ENCODE data around the gene FOXK2.

FOXK2 gene

GRCh38 chr17:82611140-82612058, 91.9 kb downstream of the FOXK2 start:
- no peak for DNase-seq

GRCh38 chr17:82613283-82614094, 94.0 kb downstream of the FOXK2 start:
- DNase-seq: no peak

- no peak for DNase-seq
Measured at GRCh38 chr17:82614095-82614631, 94.6 kb downstream of the FOXK2 start.

- no peak for DNase-seq
Measured at GRCh38 chr17:82615084-82616020, 95.8 kb downstream of the FOXK2 start.

GRCh38 chr17:82616021-82616711, 96.6 kb downstream of the FOXK2 start:
- no peak for DNase-seq

- DNase-seq: no peak
Measured at GRCh38 chr17:82619211-82619610, 99.7 kb downstream of the FOXK2 start.

GRCh38 chr17:82619641-82620040, 100.1 kb downstream of the FOXK2 start:
- DNase-seq: no peak

GRCh38 chr17:82623707-82624106, 104.2 kb downstream of the FOXK2 start:
- DNase-seq: no peak

- DNase-seq: no peak
Measured at GRCh38 chr17:82627405-82627804, 107.9 kb downstream of the FOXK2 start.

GRCh38 chr17:82629748-82630147, 110.2 kb downstream of the FOXK2 start:
- no peak for DNase-seq

GRCh38 chr17:82630212-82630611, 110.7 kb downstream of the FOXK2 start:
- no peak for DNase-seq

GRCh38 chr17:82631544-82631943, 112.0 kb downstream of the FOXK2 start:
- no peak for DNase-seq

- no peak for DNase-seq
Measured at GRCh38 chr17:82632451-82632850, 112.9 kb downstream of the FOXK2 start.

GRCh38 chr17:82633343-82633742, 113.8 kb downstream of the FOXK2 start:
- DNase-seq: no peak

- no peak for DNase-seq
Measured at GRCh38 chr17:82636626-82637598, 117.4 kb downstream of the FOXK2 start.

GRCh38 chr17:82638183-82638773, 118.7 kb downstream of the FOXK2 start:
- no peak for DNase-seq

- no peak for DNase-seq
Measured at GRCh38 chr17:82639628-82640027, 120.1 kb downstream of the FOXK2 start.

GRCh38 chr17:82640036-82640435, 120.5 kb downstream of the FOXK2 start:
- DNase-seq: no peak

- no peak for DNase-seq
Measured at GRCh38 chr17:82642022-82642421, 122.5 kb downstream of the FOXK2 start.

GRCh38 chr17:82644148-82644547, 124.6 kb downstream of the FOXK2 start:
- DNase-seq: no peak
